Measurements from ENCODE around the gene NLK. TPM values are rescaled to one million over a fixed set of nuclear protein-coding genes. Genes with fewer than 3 reads are reported as not detected.

The NLK gene
- total RNA-seq, 1 experiment from 2014 or later = 14.9 TPM

GRCh38 chr17:27997044-27997401 lies 45.5 kb upstream of the NLK start:
- H3K27ac ChIP-seq (ENCODE audit: low read length) = no peak overlapping the region
- H3K9ac ChIP-seq (ENCODE audit: low read length) = no peak overlapping the region
- H3K36me3 ChIP-seq (ENCODE audit: low read depth, low read length) = no peaks in the 10 kb centered on the region
- ChIA-PET POLR2A (ENCODE audit: unreplicated experiment) (no interaction called here), CTCF (no interaction called here)
- no peaks in the 10 kb centered on the region for H3K9me3 ChIP-seq (ENCODE audit: low read length)
- intact Hi-C loops (cut with micrococcal nuclease) = no loop called here
- no peaks in the 10 kb centered on the region for H3F3A ChIP-seq (ENCODE audit: low read length, unreplicated experiment)
- no peak for ATAC-seq
- no peak for DNase-seq
- no peaks in the 10 kb centered on the region for H3K27me3 ChIP-seq (ENCODE audit: low read length)
- no peak overlapping the region for H3K4me2 ChIP-seq (ENCODE audit: low read length)
- no peak for TF ChIP-seq EZH2 (IDR thresholded peaks at IDR 0.05; ENCODE audit: low read length, unreplicated experiment)
- no peak for TF ChIP-seq EZH2phosphoT487 (IDR thresholded peaks at IDR 0.05; ENCODE audit: borderline replicate concordance, low read length)
- no peak for TF ChIP-seq CTCF (conservative IDR thresholded peaks at IDR 0.05; ENCODE audit: low read depth, low read length)
- H3K9me2 ChIP-seq (replicated peaks; ENCODE audit: low read length) = no peaks in the 10 kb centered on the region
- no peak overlapping the region for H3K4me3 ChIP-seq (ENCODE audit: low read length)
- H3K4me1 ChIP-seq (ENCODE audit: insufficient read depth, low read length) = no peaks in the 10 kb centered on the region
- H4K20me1 ChIP-seq (ENCODE audit: low read length) = no peaks in the 10 kb centered on the region
- BruUV-seq (replicated peaks) = no TSS peak
- no peaks in the 10 kb centered on the region for H3K79me2 ChIP-seq (ENCODE audit: low read length)
- H2AFZ ChIP-seq (ENCODE audit: low read length) = no peak overlapping the region

GRCh38 chr17:27997522-27997921 lies 45.0 kb upstream of the NLK start:
- ATAC-seq (no peak), DNase-seq (no peak)
- Histone ChIP-seq H3K4me2 (ENCODE audit: low read length) (no peak overlapping the region), H3K9me3 (ENCODE audit: low read length) (no peaks in the 10 kb centered on the region), H3K4me3 (ENCODE audit: low read length) (no peak overlapping the region), H3K9ac (ENCODE audit: low read length) (no peak overlapping the region), H3K79me2 (ENCODE audit: low read length) (no peaks in the 10 kb centered on the region), H3K36me3 (ENCODE audit: low read depth, low read length) (no peaks in the 10 kb centered on the region), H3K27ac (ENCODE audit: low read length) (no peak overlapping the region), H2AFZ (ENCODE audit: low read length) (no peak overlapping the region), H3K9me2 (replicated peaks; ENCODE audit: low read length) (no peaks in the 10 kb centered on the region), H3K4me1 (ENCODE audit: insufficient read depth, low read length) (no peaks in the 10 kb centered on the region), H3F3A (ENCODE audit: low read length, unreplicated experiment) (no peaks in the 10 kb centered on the region), H4K20me1 (ENCODE audit: low read length) (no peaks in the 10 kb centered on the region), H3K27me3 (ENCODE audit: low read length) (no peaks in the 10 kb centered on the region)
- TF ChIP-seq EZH2 (IDR thresholded peaks at IDR 0.05; ENCODE audit: low read length, unreplicated experiment) (no peak), CTCF (conservative IDR thresholded peaks at IDR 0.05; ENCODE audit: low read depth, low read length) (no peak), EZH2phosphoT487 (IDR thresholded peaks at IDR 0.05; ENCODE audit: borderline replicate concordance, low read length) (no peak)
- ChIA-PET CTCF (no interaction called here), POLR2A (ENCODE audit: unreplicated experiment) (no interaction called here)
- no TSS peak for BruUV-seq (replicated peaks)
- intact Hi-C loops (cut with micrococcal nuclease) = no loop called here

GRCh38 chr17:28001149-28001548 lies 41.3 kb upstream of the NLK start:
- Histone ChIP-seq H3K4me2 (ENCODE audit: low read length) (no peak overlapping the region), H3K9ac (ENCODE audit: low read length) (no peak overlapping the region), H2AFZ (ENCODE audit: low read length) (no peak overlapping the region), H3K27ac (ENCODE audit: low read length) (no peak overlapping the region), H3K9me3 (ENCODE audit: low read length) (no peaks in the 10 kb centered on the region), H3K4me1 (ENCODE audit: insufficient read depth, low read length) (no peaks in the 10 kb centered on the region), H3K27me3 (ENCODE audit: low read length) (no peaks in the 10 kb centered on the region), H3K9me2 (replicated peaks; ENCODE audit: low read length) (no peaks in the 10 kb centered on the region), H3K36me3 (ENCODE audit: low read depth, low read length) (no peaks in the 10 kb centered on the region), H3K4me3 (ENCODE audit: low read length) (no peak overlapping the region), H3K79me2 (ENCODE audit: low read length) (no peaks in the 10 kb centered on the region), H4K20me1 (ENCODE audit: low read length) (no peaks in the 10 kb centered on the region), H3F3A (ENCODE audit: low read length, unreplicated experiment) (no peaks in the 10 kb centered on the region)
- ATAC-seq = no peak
- ChIA-PET POLR2A (ENCODE audit: unreplicated experiment) (no interaction called here), CTCF (no interaction called here)
- no peak for TF ChIP-seq EZH2 (IDR thresholded peaks at IDR 0.05; ENCODE audit: low read length, unreplicated experiment)
- no peak for TF ChIP-seq EZH2phosphoT487 (IDR thresholded peaks at IDR 0.05; ENCODE audit: borderline replicate concordance, low read length)
- no peak for TF ChIP-seq CTCF (conservative IDR thresholded peaks at IDR 0.05; ENCODE audit: low read depth, low read length)
- intact Hi-C loops (cut with micrococcal nuclease) = no loop called here
- no TSS peak for BruUV-seq (replicated peaks)
- no peak for DNase-seq
